Trophoblast cell (in vitro differentiated cells and primary cell): Measurements from ENCODE around the gene TNFSF9.
"Not testable (repeated sequence)": the region's sequence is repeated elsewhere in the genome, so short reads cannot be mapped to it uniquely, and the experiment has no call there.

Source experiments
- DNase-seq, 2 donors: peaks; one replicate each; pipeline ENCODE4 v3.0.0-alpha.2; 2016
- H2AFZ ChIP-seq: 2 replicates; pipeline ENCODE4 v1.6.1; 2013; ENCODE audit warnings: low read length, moderate library complexity, mild to moderate bottlenecking; ENCODE audit not compliant: insufficient read depth, poor library complexity
- H2AK5ac ChIP-seq: 2 replicates; pipeline ENCODE4 v1.6.1; 2013; ENCODE audit warnings: mild to moderate bottlenecking, low read length
- H2BK120ac ChIP-seq: 2 replicates; pipeline ENCODE4 v1.6.1; 2013; ENCODE audit warnings: low read length, mild to moderate bottlenecking, moderate library complexity; ENCODE audit not compliant: insufficient read depth, poor library complexity
- H2BK12ac ChIP-seq: 2 replicates; pipeline ENCODE4 v1.6.1; 2013; ENCODE audit warnings: mild to moderate bottlenecking, low read length, moderate library complexity
- H2BK5ac ChIP-seq: 2 replicates; pipeline ENCODE4 v1.6.1; 2013; ENCODE audit warnings: low read length, low read depth, moderate library complexity, mild to moderate bottlenecking; ENCODE audit not compliant: poor library complexity
- H3K14ac ChIP-seq: 2 replicates; pipeline ENCODE4 v1.6.1; 2013; ENCODE audit warnings: mild to moderate bottlenecking, low read length
- H3K18ac ChIP-seq: 2 replicates; pipeline ENCODE4 v1.6.1; 2013; ENCODE audit warnings: mild to moderate bottlenecking, low read length
- H3K23ac ChIP-seq: 2 replicates; pipeline ENCODE4 v1.6.1; 2013; ENCODE audit warnings: low read length
- H3K27ac ChIP-seq: 2 replicates; pipeline ENCODE4 v1.5.1; 2013; ENCODE audit warnings: low read depth, mild to moderate bottlenecking, inconsistent platforms, low read length, moderate library complexity
- H3K27me3 ChIP-seq: 2 replicates; pipeline ENCODE4 v1.6.1; 2013; ENCODE audit warnings: inconsistent platforms, mild to moderate bottlenecking, low read length, moderate library complexity; ENCODE audit not compliant: insufficient read depth
- H3K36me3 ChIP-seq, 2 experiments: 1 replicate in 1 of 2; 2 replicates in 1 of 2; pipeline ENCODE4 v1.6.1; 2013; ENCODE audit warnings: low read length in 2 of 2, mild to moderate bottlenecking in 2 of 2, moderate library complexity in 1 of 2; ENCODE audit not compliant: insufficient read depth in 2 of 2, control insufficient read depth in 1 of 2
- H3K4ac ChIP-seq: 2 replicates; pipeline ENCODE4 v1.6.1; 2013; ENCODE audit warnings: low read depth, mild to moderate bottlenecking, low read length, moderate library complexity
- H3K4me1 ChIP-seq, 2 experiments: 1 replicate in 1 of 2; 2 replicates in 1 of 2; pipeline ENCODE4 v1.6.1; 2013; ENCODE audit warnings: low read length in 2 of 2, mild to moderate bottlenecking in 2 of 2, moderate library complexity in 1 of 2; ENCODE audit not compliant: insufficient read depth in 2 of 2, control insufficient read depth in 1 of 2
- H3K4me2 ChIP-seq: 2 replicates; pipeline ENCODE4 v1.6.1; 2013; ENCODE audit warnings: inconsistent platforms, mild to moderate bottlenecking, low read length, moderate library complexity
- H3K4me3 ChIP-seq: 2 replicates; pipeline ENCODE4 v1.5.1; 2013; ENCODE audit warnings: mild to moderate bottlenecking, low read depth, low read length, inconsistent platforms
- H3K79me1 ChIP-seq: one replicate; pipeline ENCODE4 v1.6.1; 2013; ENCODE audit warnings: low read length
- H3K79me2 ChIP-seq: 2 replicates; pipeline ENCODE4 v1.6.1; 2013; ENCODE audit warnings: low read length, mild to moderate bottlenecking; ENCODE audit not compliant: control insufficient read depth, insufficient read depth, poor library complexity
- H3K9ac ChIP-seq: 2 replicates; pipeline ENCODE4 v1.6.1; 2013; ENCODE audit warnings: mild to moderate bottlenecking, low read length
- H3K9me3 ChIP-seq: 2 replicates; pipeline ENCODE4 v1.6.1; 2013; ENCODE audit warnings: low read depth, mild to moderate bottlenecking, control low read depth, inconsistent platforms, low read length; ENCODE audit not compliant: insufficient read depth
- H4K12ac ChIP-seq: 2 replicates; pipeline ENCODE4 v1.6.1; 2013; ENCODE audit warnings: low read depth, mild to moderate bottlenecking, low read length, moderate library complexity
- H4K8ac ChIP-seq: 2 replicates; pipeline ENCODE4 v1.6.1; 2013; ENCODE audit warnings: low read depth, mild to moderate bottlenecking, low read length, moderate library complexity
- H4K91ac ChIP-seq: one replicate; pipeline ENCODE4 v1.6.1; 2013; ENCODE audit warnings: low read depth, mild to moderate bottlenecking, low read length, moderate library complexity
- WGBS: extraction: QIAGEN DNeasy Blood & Tissue Kit; methylation state at CpG from one replicate; pipeline ENCODE4 v1.1.7; 2013; ENCODE audit warnings: missing lambda C conversion rate; ENCODE audit not compliant: insufficient read length, insufficient coverage; ENCODE audit errors: extremely low coverage; 5-methylcytosine and 5-hydroxymethylcytosine counted together

TNFSF9 gene

GRCh38 chr19:6539514-6539913 is 8.7 kb downstream of the TNFSF9 start:
- H3K79me2 ChIP-seq: no peaks in the 10 kb centered on the region
- no peak overlapping the region for H2BK5ac ChIP-seq
- H3K18ac ChIP-seq: no peak overlapping the region
- no peak overlapping the region for H4K8ac ChIP-seq
- no peak overlapping the region for H3K14ac ChIP-seq
- no CpG with 5 or more reads among the region's 6 CpGs for WGBS
- no peak overlapping the region for H2BK12ac ChIP-seq
- H3K27me3 ChIP-seq: peaks cover 1% of the 10 kb centered on the region
- no peaks in the 10 kb centered on the region for H3K4me1 ChIP-seq
- DNase-seq: peak in 1 of 2 donors; percentile 43
- no peak overlapping the region for H2AK5ac ChIP-seq
- H3K23ac ChIP-seq: no peak overlapping the region
- H3K79me1 ChIP-seq: no peaks in the 10 kb centered on the region
- no peak overlapping the region for H4K91ac ChIP-seq
- no peak overlapping the region for H3K4me3 ChIP-seq
- H3K27ac ChIP-seq: no peak overlapping the region
- H3K4ac ChIP-seq: no peak overlapping the region
- no peak overlapping the region for H3K4me2 ChIP-seq
- H3K36me3 ChIP-seq: no peaks in the 10 kb centered on the region
- no peak overlapping the region for H3K9ac ChIP-seq
- peaks cover 2% of the 10 kb centered on the region for H3K9me3 ChIP-seq
- H2BK120ac ChIP-seq: no peak overlapping the region
- no peak overlapping the region for H2AFZ ChIP-seq
- H4K12ac ChIP-seq: no peak overlapping the region

- Histone ChIP-seq H3K36me3 (no peaks in the 10 kb centered on the region), H3K4me1 (no peaks in the 10 kb centered on the region), H4K91ac (no peak overlapping the region), H4K8ac (no peak overlapping the region), H2BK12ac (no peak overlapping the region), H2AFZ (no peak overlapping the region), H3K14ac (no peak overlapping the region), H3K79me2 (no peaks in the 10 kb centered on the region), H3K23ac (no peak overlapping the region), H3K9ac (no peak overlapping the region), H3K4ac (no peak overlapping the region), H2BK5ac (no peak overlapping the region), H4K12ac (no peak overlapping the region), H3K27ac (no peak overlapping the region), H2BK120ac (no peak overlapping the region), H3K4me3 (no peak overlapping the region), H3K9me3 (peaks cover 2% of the 10 kb centered on the region), H2AK5ac (no peak overlapping the region), H3K18ac (no peak overlapping the region), H3K27me3 (no peaks in the 10 kb centered on the region), H3K4me2 (no peak overlapping the region), H3K79me1 (no peaks in the 10 kb centered on the region)
- WGBS: no CpG with 5 or more reads among the region's 13 CpGs
- DNase-seq: peak; percentile 65 to 87
Observed at GRCh38 chr19:6540918-6541689, 10.3 kb downstream of the TNFSF9 start.

GRCh38 chr19:6543866-6544347 is 13.1 kb downstream of the TNFSF9 start:
- Histone ChIP-seq H2AK5ac (no peak overlapping the region), H3K9me3 (peaks cover 3% of the 10 kb centered on the region), H3K14ac (no peak overlapping the region), H4K8ac (no peak overlapping the region), H4K91ac (no peak overlapping the region), H3K18ac (no peak overlapping the region), H3K79me2 (no peaks in the 10 kb centered on the region), H3K4me3 (no peak overlapping the region), H2BK5ac (no peak overlapping the region), H3K4me2 (no peak overlapping the region), H3K4me1 (no peaks in the 10 kb centered on the region), H3K27me3 (no peaks in the 10 kb centered on the region), H3K23ac (no peak overlapping the region), H4K12ac (no peak overlapping the region), H3K4ac (no peak overlapping the region), H3K9ac (no peak overlapping the region), H3K79me1 (no peaks in the 10 kb centered on the region), H3K36me3 (no peaks in the 10 kb centered on the region), H2BK120ac (no peak overlapping the region), H2BK12ac (no peak overlapping the region), H2AFZ (no peak overlapping the region), H3K27ac (no peak overlapping the region)
- no peak for DNase-seq
- WGBS: no CpG with 5 or more reads among the region's 11 CpGs

DNA sequence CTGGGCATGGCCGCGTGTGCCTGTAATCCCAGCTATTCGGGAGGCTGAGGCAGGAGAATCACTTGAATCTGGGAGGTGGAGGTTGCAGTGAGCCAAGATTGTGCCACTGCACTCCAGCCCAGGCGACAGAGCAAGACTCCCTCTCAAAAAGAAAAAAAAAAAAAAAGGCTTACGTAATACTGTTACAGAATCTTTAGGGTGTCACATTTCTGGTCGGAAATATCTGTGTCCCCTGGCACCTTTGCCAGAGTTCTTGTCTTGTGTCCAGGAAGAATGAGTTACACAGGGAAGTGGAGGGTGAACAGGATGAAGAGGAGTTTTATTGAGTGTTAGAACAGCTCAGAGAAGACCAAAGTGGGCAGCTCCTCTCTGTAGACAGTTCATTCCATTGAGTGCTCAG is 19.9 kb downstream of the TNFSF9 start:
- H2AK5ac ChIP-seq, H4K8ac ChIP-seq, H2AFZ ChIP-seq, H3K14ac ChIP-seq, H3K27me3 ChIP-seq, H3K27ac ChIP-seq, H3K36me3 ChIP-seq, H3K18ac ChIP-seq, H4K91ac ChIP-seq, H2BK12ac ChIP-seq, H3K79me2 ChIP-seq, H3K9me3 ChIP-seq, H3K9ac ChIP-seq, H4K12ac ChIP-seq, H3K79me1 ChIP-seq, H3K4me2 ChIP-seq, H3K4me3 ChIP-seq, H3K4ac ChIP-seq, H3K4me1 ChIP-seq, H2BK5ac ChIP-seq, DNase-seq, H3K23ac ChIP-seq, H2BK120ac ChIP-seq: not testable (repeated sequence)
- WGBS: no CpG with 5 or more reads among the region's 6 CpGs
